AML-193 (cell line): ENCODE results near the gene PKNOX2.

Experiments
- DNase-seq, 2 experiments: peaks; one replicate each; lab custom pipeline; 2025; lab: John Stamatoyannopoulos, UW

PKNOX2 gene

DNA sequence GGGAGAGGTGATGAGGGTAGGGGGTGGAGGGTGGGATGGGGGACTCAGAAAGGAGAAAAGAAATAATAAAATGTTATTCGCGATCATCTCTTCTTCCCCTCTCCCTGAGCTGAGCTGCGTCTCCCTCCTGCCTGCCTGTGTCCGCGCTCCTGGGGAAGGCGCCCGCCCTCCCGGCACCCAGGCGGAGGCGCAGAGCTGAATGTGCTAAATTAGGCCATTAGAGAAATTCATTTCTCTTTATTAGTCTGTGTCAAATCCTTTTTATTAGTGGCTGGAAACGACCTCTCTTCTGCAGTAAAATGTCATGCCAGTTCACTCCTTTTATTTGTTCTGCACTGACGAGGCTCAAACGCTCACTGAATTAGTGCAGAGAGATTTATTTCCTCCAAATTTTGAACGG is 215.4 kb downstream of the PKNOX2 start:
- DNase-seq, result no peak

DNA sequence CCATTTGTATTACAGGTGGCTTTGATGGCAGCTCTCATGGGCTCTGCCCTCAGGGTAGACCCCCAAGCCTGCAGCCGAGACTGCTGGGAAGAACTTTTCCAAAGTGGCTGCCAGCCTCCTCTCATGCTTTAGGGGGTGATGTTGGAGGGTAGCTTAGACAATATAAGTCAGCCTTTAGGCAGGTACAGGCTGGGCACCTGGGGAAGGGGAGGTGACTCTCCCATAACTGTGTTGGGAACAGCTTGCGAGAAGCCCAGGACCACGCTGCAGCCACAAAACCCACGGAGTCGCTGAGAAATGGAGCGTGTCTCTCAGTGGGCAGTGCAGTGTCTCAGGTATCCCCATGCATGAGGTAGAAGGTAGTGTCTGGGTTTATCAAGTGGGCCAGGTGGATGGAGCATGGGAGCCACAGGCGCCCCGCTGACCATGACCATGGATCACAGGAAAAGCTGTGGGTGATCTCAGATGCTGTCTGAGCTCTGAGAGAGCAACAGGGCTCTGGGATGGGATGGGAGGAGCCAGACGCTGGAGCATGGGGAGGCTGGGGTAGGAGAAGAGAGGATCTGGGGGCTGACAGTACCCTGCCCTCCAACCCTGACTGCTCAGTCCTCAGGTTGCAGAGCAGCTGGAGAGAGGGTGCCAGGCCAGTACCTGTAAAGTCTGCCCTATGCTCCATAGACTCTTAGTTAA is 216.3 kb downstream of the PKNOX2 start:
- no peak for DNase-seq

DNA sequence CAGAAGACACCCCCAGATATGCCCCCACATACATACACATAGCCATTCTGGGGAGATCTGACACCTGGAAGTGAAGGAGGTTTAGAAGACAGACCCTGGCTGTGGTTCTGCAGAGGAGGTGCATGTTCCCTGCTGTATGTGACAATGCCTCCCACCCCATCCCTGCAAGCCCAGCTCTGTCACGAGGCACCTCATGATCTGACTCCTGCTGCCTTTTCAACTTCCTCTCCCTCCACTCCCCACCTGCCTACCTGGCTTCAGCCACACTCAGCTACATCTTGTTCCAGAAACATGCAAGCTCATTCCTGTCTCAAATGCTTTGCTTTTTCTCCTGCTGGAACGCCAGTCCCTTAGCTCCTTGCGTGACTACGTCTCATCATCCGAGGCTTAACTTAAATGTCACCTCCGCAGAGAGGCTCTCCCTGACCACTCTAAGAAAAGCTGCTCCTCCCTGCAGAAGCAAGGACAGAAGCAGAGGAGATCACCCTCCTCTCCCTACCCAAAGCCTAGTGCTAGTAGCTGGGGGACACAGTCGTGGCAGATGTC is 217.0 kb downstream of the PKNOX2 start:
- no peak for DNase-seq

DNA sequence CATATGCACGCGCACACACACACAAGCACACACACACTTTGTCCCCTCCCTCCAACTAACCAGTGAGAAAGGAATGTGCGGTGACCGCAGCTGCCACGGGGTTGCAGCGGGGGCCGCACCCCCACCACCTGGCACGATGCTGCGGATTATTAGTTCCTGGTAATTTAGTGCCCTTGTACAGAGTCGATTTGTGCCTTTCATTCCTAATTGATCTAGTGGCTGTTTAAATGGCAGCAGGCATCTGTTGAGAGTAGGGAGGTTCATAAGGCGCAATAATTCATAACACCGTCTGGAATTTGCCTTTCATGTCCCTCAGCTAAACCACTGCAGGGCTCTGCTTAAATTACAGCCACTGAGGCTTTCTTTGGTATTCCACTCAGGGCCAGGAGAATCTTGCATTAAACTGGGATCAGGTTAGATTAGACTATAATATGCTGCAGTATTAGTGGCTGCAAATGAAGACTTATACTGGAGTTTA is 217.8 kb downstream of the PKNOX2 start:
- DNase-seq, result no peak

DNA sequence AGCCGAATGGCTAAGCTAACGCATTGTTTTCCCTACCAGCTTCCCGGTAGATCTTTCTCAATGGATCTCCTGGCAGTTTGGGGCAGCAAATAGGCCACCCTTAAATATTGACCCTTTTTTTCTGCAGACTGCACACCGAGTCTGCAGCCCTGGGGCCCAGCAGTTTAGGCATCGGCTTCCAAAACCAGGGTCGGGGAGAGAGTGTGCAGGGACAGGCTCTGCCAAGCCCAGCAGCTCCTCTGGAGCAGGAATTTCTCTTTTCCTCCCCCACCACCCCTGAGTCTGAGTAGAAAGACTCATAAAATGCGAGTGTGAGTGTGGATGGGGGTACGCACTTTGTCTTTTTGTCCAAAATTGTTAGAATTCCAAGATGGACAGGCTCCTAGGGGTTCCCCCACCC is 218.3 kb downstream of the PKNOX2 start:
- no peak for DNase-seq

DNA sequence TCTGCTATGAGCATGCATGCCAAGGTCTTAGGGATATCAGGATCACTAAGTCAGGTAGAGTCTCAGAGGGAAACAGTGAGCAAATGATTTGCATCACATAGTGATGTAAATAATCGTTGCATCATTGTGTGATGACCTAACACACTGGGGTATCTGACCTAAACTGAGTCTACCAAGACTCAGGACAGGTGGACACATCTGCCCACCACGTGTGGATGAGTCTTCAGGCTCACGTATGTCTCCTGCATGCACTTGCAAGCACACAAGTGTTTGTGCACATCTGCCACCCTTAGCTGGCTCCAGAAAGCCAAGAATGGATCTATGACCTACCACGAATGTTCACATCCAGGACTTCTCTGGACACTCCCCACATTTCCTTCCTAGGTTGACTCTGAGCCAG is 220.3 kb downstream of the PKNOX2 start:
- DNase-seq, result no peak

DNA sequence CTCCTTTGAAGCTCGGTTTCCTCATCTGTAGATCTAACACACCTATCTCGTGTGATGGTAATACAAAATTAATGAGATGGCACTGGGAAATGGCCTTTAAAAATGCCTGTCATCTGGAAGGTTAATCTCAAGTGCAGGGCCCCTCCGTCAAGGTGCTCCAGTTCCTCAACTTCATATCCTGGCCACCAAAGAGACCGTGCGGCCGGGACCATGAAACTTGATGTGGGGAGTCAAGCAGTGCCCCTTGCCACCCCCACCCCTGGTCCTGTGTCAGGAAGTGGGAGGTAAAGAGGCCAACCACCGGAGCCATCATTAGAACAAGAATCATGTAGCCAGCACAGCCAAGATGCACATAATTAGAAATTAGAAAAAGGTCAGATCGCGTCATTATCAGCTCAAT is 223.3 kb downstream of the PKNOX2 start:
- DNase-seq, result no peak

DNA sequence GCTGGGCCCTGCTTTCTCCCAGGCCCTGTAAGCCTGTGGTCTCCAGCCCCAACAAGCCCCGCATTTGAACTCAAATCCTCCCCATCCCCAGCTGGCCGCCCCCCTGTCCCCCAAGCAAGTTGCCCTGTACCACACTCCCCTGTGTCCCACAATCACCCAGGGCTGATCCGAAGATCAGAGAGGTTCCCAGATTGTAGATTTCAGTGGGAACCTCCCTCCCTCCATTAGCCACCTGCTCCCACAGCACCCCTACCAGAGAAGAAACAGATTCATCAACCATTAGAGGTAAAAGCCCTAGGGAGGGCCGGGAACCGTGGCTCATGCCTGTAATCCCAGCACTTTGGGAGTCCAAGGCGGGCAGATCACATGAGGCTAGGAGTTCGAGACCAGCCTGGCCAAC is 224.1 kb downstream of the PKNOX2 start:
- no peak for DNase-seq

DNA sequence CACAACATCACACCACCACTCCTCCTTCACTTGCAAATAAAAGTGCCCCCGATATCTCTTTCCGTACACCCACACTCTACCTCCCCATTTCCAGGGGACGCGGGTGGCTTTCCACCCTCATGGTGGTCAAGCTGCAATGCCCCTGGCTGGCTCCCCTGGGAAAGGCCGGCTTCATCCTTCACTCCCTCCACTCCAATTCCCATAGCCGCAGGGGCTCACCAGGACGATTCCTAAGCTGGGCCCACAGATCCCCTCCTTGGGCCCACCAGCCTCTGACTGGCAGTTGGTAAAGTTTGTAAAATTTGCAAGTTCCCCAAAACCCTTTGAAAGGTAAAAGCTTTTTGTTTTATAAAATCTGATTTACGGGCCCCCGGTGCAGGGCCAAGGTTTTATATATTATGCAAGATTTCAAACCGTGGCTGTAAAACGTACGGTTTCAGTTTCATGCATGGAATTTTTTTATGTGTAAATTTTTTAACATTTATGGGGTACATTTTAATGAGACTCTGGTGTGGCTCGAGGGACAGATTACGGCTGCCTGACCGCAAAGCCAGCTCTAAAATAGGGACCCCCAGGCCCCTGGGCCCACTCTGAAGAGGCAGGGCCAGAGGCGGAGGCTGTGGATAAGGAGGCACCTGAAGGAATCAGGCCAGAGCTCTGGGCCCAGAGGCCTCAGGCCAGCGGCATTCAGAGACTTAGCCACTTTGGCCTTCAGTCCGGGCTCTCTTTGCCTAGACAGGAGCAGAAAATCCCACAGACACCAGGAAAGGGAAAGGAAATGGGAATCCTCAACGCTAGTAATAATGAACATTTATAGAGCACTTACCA is 225.0 kb downstream of the PKNOX2 start:
- DNase-seq, result no peak

DNA sequence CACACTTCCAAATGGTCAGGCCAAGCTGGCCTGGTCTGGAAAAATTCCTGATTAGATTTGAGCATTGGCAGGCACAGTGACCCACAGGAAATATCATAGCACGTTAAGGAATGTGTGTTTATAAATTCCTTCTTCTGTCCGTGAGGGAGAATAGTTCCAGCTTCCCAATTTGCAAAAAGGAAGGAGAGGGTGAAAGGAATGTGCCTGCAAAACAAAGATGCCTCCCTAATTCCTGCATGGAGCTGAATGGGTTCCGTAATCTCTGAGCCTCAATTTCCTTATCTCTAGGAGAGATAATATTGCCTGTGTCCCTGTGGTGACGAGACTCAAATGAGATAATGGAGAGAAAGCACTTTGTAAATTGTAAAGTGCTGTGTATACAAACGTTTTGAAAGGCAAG is 226.4 kb downstream of the PKNOX2 start:
- DNase-seq, result no peak

DNA sequence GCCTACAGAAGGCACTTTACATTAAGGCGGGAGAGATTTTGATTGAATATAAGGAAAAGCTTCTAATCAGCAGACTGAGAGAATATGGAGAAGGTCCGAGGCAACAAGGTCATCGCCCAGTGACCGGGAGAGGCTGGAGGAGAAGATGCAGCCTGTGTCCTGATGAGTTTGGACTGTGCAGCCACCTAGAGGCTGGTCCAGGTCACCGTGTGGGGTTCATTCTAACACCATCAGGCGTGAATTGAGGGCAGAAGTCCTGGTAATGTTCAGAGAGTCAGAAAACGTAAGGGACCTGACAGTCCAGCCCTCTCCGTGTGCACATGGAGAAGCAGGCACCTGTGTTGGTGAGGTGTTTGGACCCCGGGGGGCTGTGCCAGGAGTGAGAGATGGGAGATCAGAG is 228.8 kb downstream of the PKNOX2 start:
- no peak for DNase-seq

DNA sequence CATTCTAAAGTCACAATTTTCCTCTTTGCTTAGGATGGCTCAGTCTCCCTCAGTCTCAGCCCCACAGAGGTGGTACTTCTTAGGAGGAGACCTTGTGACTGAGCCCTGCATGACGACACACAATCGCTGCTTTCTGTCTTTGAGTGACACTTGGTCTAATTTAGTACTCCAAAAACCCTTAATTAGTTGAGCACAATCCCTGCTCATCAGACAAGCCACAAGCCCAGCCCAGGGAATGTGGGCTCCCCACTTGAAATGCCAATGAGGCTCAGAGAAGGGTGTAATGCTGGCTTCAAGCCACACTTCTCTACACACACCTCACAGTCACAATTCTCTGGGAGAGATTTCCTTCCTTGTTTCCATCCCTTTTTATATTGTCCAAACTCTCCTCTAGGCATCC is 229.7 kb downstream of the PKNOX2 start:
- DNase-seq, result no peak

DNA sequence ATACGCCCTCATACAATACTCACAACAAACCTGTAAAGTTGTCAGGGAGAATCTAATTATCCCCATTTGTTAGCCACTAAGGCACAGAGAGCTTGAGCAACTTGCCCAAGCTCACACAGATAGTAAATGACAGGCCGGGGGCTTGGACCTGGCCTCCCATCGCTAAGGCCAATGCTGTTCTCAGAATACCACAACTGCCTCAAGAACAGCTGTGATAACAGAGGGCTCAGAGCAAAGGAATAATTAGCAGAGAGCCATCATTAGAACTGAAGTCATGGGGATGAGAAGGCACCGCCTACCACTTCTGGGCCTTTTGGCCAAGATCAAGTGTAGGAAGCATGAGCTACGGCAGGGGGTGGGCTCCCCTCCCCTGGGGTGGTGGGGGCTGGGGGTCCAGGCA is 232.9 kb downstream of the PKNOX2 start:
- no peak for DNase-seq

DNA sequence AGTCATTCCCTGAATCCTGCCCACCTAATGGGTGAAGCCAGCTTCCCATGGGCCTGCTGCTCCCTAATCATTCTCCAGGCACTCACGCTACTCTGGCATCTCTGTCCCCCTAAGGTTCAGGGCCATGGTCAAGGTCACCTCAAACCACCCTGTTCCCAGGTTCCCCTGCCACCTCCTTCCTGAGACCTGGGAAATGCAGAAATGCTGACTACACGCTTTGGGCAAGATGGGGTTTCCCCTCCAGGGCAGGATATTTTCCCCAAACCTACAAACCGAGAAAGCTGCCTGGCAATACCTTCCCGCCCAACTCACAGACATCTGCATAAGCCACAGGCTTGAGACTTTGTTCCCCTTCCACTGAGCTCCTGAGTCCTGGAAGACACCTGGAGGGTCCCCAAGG is 233.9 kb downstream of the PKNOX2 start:
- no peak for DNase-seq

DNA sequence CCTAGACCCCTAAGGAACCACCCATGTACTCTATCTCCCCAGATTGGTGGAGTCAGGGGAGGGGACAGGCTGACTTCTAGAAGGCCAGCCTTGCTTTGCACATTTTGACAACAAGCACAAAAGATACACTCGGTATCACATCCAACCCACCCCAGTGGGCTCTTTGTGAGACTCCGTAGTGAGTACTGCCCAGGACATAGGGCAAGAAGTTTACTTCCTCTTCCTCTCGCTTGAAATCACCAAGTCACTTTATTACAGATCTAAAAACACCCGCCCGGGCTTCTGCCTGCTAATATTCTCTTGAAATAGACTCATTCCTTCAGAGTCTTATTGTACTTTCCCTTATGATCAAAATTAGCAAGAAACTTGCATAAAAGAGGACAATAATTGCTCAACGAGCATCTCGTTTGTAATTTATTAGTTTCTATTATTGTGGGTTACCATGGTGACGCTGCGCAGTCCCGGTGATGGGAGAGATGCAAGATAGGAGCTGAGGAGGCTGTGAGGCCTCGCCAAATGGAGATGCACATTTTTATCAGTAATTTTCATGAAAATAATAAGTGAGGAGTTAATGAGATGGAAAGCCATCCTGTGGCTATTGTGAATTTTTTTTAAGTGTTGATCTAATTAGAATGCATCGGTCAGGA is 234.6 kb downstream of the PKNOX2 start:
- DNase-seq, result no peak

DNA sequence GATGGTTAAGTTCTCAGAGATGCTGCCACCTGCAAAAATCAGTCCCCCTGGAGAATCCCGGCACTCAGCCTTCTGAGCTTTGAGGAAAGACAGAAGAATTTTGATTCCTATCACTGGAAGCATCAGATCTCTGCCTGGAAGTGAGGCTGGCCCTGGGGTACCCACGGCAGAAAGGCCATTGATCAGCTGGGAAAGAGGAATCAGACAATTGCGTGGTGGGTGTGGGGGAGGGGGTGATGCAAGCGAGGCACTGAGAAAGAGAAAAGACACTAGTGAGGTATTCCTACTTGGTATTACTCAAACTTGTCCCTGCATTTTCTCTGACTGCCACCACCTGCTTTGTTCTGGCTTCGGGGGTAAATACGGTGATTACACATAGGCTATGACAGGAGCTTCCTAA is 235.4 kb downstream of the PKNOX2 start:
- no peak for DNase-seq

DNA sequence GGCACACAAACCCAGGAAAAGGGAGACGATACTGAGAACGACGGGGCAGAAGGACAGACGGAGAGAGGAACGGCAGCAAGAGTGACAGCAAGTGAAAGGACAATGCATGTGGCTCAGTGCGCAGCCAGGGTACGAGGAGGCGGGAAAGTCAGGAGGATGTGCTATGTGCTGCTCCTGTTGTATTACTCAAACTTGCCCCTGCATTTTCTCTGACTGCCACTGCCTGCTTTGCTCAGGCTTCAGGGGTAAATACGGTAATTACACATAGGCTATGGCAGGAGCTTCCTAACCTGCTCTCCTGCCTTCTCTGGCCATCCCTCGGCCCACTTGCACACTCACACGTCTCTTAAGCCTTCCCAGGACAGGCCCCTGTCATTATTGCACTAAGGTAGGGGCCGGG is 236.7 kb downstream of the PKNOX2 start:
- DNase-seq, result no peak

DNA sequence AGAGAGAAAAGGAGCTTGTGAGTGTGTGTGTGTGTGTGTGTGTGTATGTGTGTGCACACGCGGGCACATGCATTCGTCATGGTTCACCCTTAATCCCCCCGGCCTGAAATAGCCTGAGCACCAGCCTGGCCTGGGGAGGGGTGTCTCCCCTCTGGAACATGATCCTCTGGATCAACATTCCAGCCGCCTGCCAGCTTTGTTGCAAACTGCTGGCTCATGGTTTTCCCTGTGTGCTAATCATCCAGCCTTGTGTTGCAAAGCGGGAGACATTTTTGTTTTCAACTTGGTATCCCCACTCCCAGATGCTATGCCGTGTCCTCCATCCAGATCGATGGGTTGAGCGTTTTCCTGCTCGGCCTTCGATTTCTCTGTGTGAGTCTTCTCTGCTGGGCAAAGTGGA is 237.2 kb downstream of the PKNOX2 start:
- DNase-seq, result no peak

DNA sequence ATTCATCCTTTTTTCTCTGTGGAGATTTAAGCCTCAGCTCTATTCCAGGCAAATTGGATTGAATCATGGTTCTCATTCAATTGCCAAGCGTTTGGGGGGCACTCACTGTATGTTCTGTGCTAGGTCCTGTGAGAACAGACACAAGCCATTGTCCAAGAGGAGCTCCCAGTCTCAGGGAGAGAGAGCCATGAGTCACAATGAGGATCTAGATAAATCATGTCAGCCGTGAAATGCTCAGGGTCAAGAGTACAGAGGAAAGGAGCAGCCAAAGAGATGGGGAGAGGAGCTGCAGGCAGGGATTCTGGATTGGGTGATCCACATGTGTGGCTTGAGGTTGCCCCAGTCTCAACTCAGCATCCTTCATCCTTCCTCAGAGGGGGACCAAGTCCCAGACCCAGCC is 237.9 kb downstream of the PKNOX2 start:
- no peak for DNase-seq

DNA sequence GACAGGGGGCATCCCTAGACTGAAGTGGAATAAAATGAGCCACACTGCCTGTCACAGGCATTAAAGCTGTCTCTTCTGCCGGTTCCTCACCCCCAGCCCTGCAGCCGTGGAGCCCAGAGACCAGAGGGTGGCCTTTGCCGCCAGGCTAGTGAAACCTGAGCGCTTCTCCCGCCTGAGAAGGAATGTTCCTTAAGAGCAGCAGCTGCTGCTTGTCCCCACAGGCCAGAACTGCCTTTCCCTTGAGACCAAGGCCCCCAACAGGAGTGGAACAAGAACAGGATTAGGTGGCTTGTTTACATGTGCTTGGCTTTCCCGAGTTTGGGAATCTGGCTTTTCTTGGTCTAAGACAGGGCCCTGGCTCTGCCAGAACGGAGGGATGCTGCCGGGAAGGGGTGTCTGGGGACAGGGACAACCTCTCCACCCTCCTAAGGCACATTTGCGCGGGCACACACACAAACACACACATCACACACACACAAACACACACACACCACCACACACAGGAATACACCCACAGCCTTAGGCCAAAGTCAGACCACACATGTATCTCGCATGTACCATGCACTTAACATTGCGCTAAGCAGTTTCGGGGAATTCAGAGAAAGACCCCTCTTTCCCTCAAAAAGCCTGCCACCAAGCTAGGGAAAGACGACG is 239.7 kb downstream of the PKNOX2 start:
- DNase-seq, result no peak

DNA sequence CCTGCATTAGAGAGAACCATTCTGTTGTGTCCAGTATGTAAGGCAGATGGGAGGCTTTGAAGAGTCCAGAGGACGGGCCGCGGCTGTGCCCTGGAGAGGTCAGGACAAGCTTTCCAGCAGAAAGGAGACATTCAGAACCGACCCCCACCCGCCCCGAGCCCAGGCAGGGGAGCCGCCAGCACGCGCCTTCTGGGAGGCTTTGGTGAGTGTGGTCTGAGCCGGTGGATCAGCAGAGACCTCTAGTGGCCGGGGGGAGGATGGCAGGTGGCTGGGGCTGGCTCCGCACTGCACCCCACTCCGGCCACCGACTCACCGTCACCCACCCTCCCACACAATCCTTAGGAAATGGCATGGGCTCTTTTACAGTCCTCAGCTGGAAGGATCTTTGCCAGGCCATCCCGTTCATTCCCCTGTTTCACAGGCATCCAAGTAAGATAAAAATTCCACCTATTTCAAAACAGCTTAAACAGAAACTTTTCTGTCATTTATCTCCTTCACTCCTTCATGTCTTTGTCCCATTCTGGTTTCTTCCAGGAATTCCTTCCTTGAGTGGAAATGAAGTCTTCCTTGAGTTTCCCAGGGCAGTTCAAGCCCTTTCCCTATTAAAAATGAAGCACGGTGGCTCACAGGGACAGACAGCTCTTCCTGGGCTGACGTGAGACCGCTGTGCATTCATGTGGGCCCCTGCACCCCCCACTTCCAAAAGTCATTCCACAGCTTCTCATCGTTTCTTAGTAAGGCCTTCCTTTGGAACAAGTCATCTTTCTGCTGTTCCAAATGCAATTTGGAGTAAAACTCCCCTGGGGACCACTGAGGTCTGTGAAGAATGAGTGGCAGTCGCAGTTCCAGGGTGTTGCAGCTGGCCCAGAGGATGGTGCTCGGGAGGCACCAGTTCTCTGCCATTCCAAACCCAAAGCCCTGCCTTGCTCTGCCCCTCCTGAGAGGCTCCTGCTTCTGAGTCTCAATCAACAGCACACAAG is 240.6 kb downstream of the PKNOX2 start:
- DNase-seq, result peak in 1 of 2 experiments; percentile 7
